K562 (cell line): ENCODE data around the gene CSE1L. TPM values are rescaled to one million over a fixed set of nuclear protein-coding genes. Genes with fewer than 3 reads are reported as not detected.
A peak's percentile ranks its signal among the peaks of the same experiment; 100 is the strongest.
"Not testable (repeated sequence)": the region's sequence is repeated elsewhere in the genome, so short reads cannot be mapped to it uniquely, and the experiment has no call there.

ENCODE experiments used
- ATAC-seq: fragments of 200-7000 bp; cut with Tn5 transposase; 3 replicates; pipeline ENCODE4 v1.9.1; 2020; ENCODE audit warnings: moderate library complexity
- BruUV-seq: library from RNA; stranded (reverse); fragments of 400-500 nt; replicated peaks from 2 replicates; lab custom pipeline; 2021; lab: Mats Ljungman, UMichigan
- CTCF ChIA-PET: fragments of 300-600 bp; formaldehyde crosslinking; extraction: SDS; loops from one replicate; lab custom pipeline; 2021; ENCODE audit warnings: low intra/inter-chr PET ratio; lab: Yijun Ruan, JAX
- POLR2A ChIA-PET: fragments of 300-600, 350-650 bp; sonication (Branson Sonifier 250); formaldehyde crosslinking; extraction: SDS; loops from one replicate; lab custom pipeline; 2021; ENCODE audit warnings: antibody characterized with exemption, inconsistent platforms; lab: Yijun Ruan, JAX
- DNase-seq, 4 experiments: peaks; one replicate each; pipeline versions ENCODE4 v3.0.0 to v3.0.0-alpha.2; 2011 to 2018; ENCODE audit warnings: low spot score in 3 of 4, mixed read lengths in 3 of 4; ENCODE audit errors: extremely low read depth in 1 of 4
- FAIRE-seq: peaks from 2 replicates; lab custom pipeline; 2011; peaks lifted over from hg19 to GRCh38; lab: Jason Lieb, UNC
- H2AFZ ChIP-seq: 2 replicates; pipeline ENCODE4 v1.6.0; 2011; ENCODE audit warnings: low read depth, low read length, control low read depth, inconsistent platforms
- H3K27ac ChIP-seq: fragments of 200-600 bp; 3 replicates; pipeline ENCODE4 v1.8.0; 2011; ENCODE audit warnings: low read depth, mild to moderate bottlenecking, control low read depth, inconsistent platforms, low read length, moderate library complexity, mixed read lengths; ENCODE audit errors: extremely low read depth
- H3K27me3 ChIP-seq, 2 experiments: fragments of 300-600 bp in 1 of 2; 2 replicates in 1 of 2; 3 replicates in 1 of 2; pipeline versions ENCODE4 v1.6.0 to v1.8.0; 2011; ENCODE audit warnings: inconsistent platforms in 2 of 2, low read length in 2 of 2, mild to moderate bottlenecking in 1 of 2, mixed read lengths in 1 of 2, moderate library complexity in 1 of 2; ENCODE audit not compliant: control insufficient read depth in 2 of 2, insufficient read depth in 2 of 2
- H3K36me3 ChIP-seq: fragments of 300-600 bp; 3 replicates; pipeline ENCODE4 v1.8.0; 2011; ENCODE audit warnings: mild to moderate bottlenecking, low read length, inconsistent platforms; ENCODE audit not compliant: control insufficient read depth, insufficient read depth
- H3K4me1 ChIP-seq, 2 experiments: fragments of 200-600 bp in 1 of 2; replicated peaks in 1 of 2; 2 replicates in 1 of 2; 3 replicates in 1 of 2; pipeline versions ENCODE4 v1.5.1 to v1.8.0; 2011; ENCODE audit warnings: inconsistent platforms in 2 of 2, low read length in 2 of 2, mild to moderate bottlenecking in 1 of 2, mixed read lengths in 1 of 2, moderate library complexity in 1 of 2; ENCODE audit not compliant: control insufficient read depth in 2 of 2, insufficient read depth in 2 of 2
- H3K4me2 ChIP-seq: 2 replicates; pipeline ENCODE4 v1.6.1; 2011; ENCODE audit warnings: low read length, control low read depth, inconsistent platforms, mixed read lengths; ENCODE audit not compliant: insufficient read depth
- H3K4me3 ChIP-seq: fragments of 200-600 bp; sonication (generic), shearing (Covaris generic); 2 replicates; pipeline ENCODE4 v1.5.1; 2016; ENCODE audit warnings: control low read depth, inconsistent platforms
- H3K79me2 ChIP-seq: fragments of 200-600 bp; 3 replicates; pipeline ENCODE4 v1.8.0; 2011; ENCODE audit warnings: low read length, inconsistent platforms; ENCODE audit not compliant: control insufficient read depth, insufficient read depth
- H3K9ac ChIP-seq, 2 experiments: 2 replicates each; pipeline versions ENCODE4 v1.6.0 to v1.6.1; 2011; ENCODE audit warnings: low read depth in 2 of 2, low read length in 2 of 2, control low read depth in 1 of 2, inconsistent platforms in 1 of 2, mild to moderate bottlenecking in 1 of 2, mixed read lengths in 1 of 2; ENCODE audit not compliant: insufficient read depth in 1 of 2
- H3K9me1 ChIP-seq: one replicate; pipeline ENCODE4 v1.6.0; 2011; ENCODE audit warnings: inconsistent platforms, mild to moderate bottlenecking, low read length, moderate library complexity; ENCODE audit not compliant: control insufficient read depth, insufficient read depth
- H3K9me3 ChIP-seq: replicated peaks from 2 replicates; pipeline ENCODE4 v1.5.1; 2011; ENCODE audit warnings: low read depth, low read length, inconsistent platforms; ENCODE audit not compliant: control insufficient read depth, insufficient read depth
- H4K20me1 ChIP-seq: replicated peaks from 2 replicates; pipeline ENCODE4 v1.6.1; 2011; ENCODE audit warnings: low read length, inconsistent platforms, mixed read lengths; ENCODE audit not compliant: control insufficient read depth, insufficient read depth
- LEF1 ChIP-seq: fragments of 450-650 bp; IDR thresholded peaks from 2 replicates; pipeline ENCODE4 v1.6.1; 2016; ENCODE audit warnings: mild to moderate bottlenecking
- POLR2A ChIP-seq: fragments of 450-650 bp; conservative IDR thresholded peaks from 2 replicates; pipeline ENCODE4 v1.6.1; 2016
- REST ChIP-seq, 2 experiments: fragments of 450-650 bp; formaldehyde crosslinking in 1 of 2; IDR thresholded peaks; 2 replicates each; pipeline versions ENCODE4 v1.4.0 to v1.6.1; 2014 to 2020; ENCODE audit warnings: mild to moderate bottlenecking in 2 of 2, borderline replicate concordance in 1 of 2, low read depth in 1 of 2
- WGBS: fragments of 100-300 bp; shearing (Covaris generic); methylation state at CpG from one replicate; pipeline ENCODE4 v1.1.6; 2016; ENCODE audit warnings: low coverage, mixed read lengths; ENCODE audit not compliant: insufficient coverage; ENCODE audit errors: missing lambda C conversion rate; 5-methylcytosine and 5-hydroxymethylcytosine counted together
- in situ Hi-C: fragments of 300-500 bp; cut with MboI; formaldehyde crosslinking; loops from 4 replicates; pipeline ENCODE4 v1.15.0; 2018; ENCODE audit warnings: inconsistent platforms, mixed read lengths
- intact Hi-C: fragments of 100-400 bp; cut with micrococcal nuclease; formaldehyde crosslinking; loops from 2 replicates; pipeline ENCODE4 v1.14.2; 2022
- polyA plus RNA-seq, 8 experiments: library from polyadenylated mRNA; depleted of rRNA in 4 of 8; stranded (reverse) in 5 of 8; unstranded in 3 of 8; fragments of >200 nt; fragmentation: Nextera tagmentation in 2 of 8; fragmentation: Illumina TruSeq in 1 of 8; extraction: Ambion mirVana in 2 of 8; extraction: Trizol in 1 of 8; gene quantifications; 2 replicates each; pipeline versions ENCODE4 v1.2.1 to v1.2.3, GENCODE V29; 2011 to 2014; ENCODE audit warnings: inconsistent platforms in 1 of 8, missing spikeins in 1 of 8
- total RNA-seq, 7 experiments: library from RNA; depleted of rRNA in 6 of 7; stranded (reverse); fragments of >200 nt in 6 of 7; fragmentation: Illumina TruSeq in 2 of 7; extraction: Trizol in 2 of 7; gene quantifications; 2 replicates each; pipeline versions ENCODE4 v1.2.1 to v1.2.3, GENCODE V29; 2011 to 2021; ENCODE audit warnings: low replicate concordance in 1 of 7

The CSE1L gene
- total and polyA plus RNA-seq, 9 of the 15 experiments (the other 6 are each of a cell fraction or from before 2014, with no cell fraction given): 138 to 280 (median 209) TPM

- no TSS peak for BruUV-seq
- 0 out of 2 replicates have a peak, but pooled peaks have one; percentile 11 for TF ChIP-seq POLR2A
- TF ChIP-seq LEF1: no peak
- in situ Hi-C loops: loop anchor here (5.0 kb wide), 1 partner anchor 84 kb away; the partner anchor contains the start of gene DDX27
- Histone ChIP-seq H3K4me3 (no peak overlapping the region), H2AFZ (no peak overlapping the region), H3K36me3 (peaks cover 62% of the 10 kb centered on the region), H3K9ac (no peak overlapping the region; a peak in 1 of 4 replicates), H3K4me1 (peaks cover 3 to 6% of the 10 kb centered on the region in 2 experiments; a peak in 2 of 5 replicates), H3K9me3 (no peaks in the 10 kb centered on the region), H3K27ac (no peak overlapping the region), H3K4me2 (no peak overlapping the region), H4K20me1 (no peaks in the 10 kb centered on the region; the same call in 1 of the 2 replicates), H3K27me3 (no peaks in the 10 kb centered on the region), H3K79me2 (no peaks in the 10 kb centered on the region), H3K9me1 (no peaks in the 10 kb centered on the region)
- FAIRE-seq (no peak), DNase-seq (no peak), ATAC-seq (no peak)
- ChIA-PET CTCF (interaction anchor here (1.1 to 3.0 kb wide), 2 partner anchors 83 to 190 kb away, joined by 3 to 15 read pairs; no protein-coding TSS in a partner anchor), POLR2A (interaction anchor here (0.5 to 1.1 kb wide), 3 partner anchors 53 to 397 kb away, joined by 3 read pairs; no protein-coding TSS in a partner anchor)
- intact Hi-C loops: loop anchor here (1.0 kb wide), 2 partner anchors 84 to 190 kb away; no protein-coding TSS in a partner anchor
- WGBS: 92% methylated on average over 3 of the region's 3 CpGs
These were observed 87.5 kb downstream of the CSE1L start for GRCh38 chr20:49133571-49133970.

GRCh38 chr20:49134797-49135196 is 88.7 kb downstream of the CSE1L start:
- H3K4me3 ChIP-seq; TF ChIP-seq REST (CRISPR knock-in tag; IDR thresholded peaks at IDR 0.05; ENCODE audit: low read depth): not testable (repeated sequence)
- peak; percentile 51 for TF ChIP-seq REST (IDR thresholded peaks at IDR 0.05; ENCODE audit: borderline replicate concordance)
- TF ChIP-seq, all 486 proteins: peak for 1; not testable (repeated sequence) for 485
- ATAC-seq, H3K27ac ChIP-seq, H3K9me3 ChIP-seq, H3K4me1 ChIP-seq, H3K9ac ChIP-seq, H3K27me3 ChIP-seq, BruUV-seq, H4K20me1 ChIP-seq, POLR2A ChIA-PET, H2AFZ ChIP-seq, H3K4me2 ChIP-seq, H3K79me2 ChIP-seq, DNase-seq, CTCF ChIA-PET, intact Hi-C loops, FAIRE-seq, H3K9me1 ChIP-seq: not testable (repeated sequence)
- in situ Hi-C loops: loop anchor here (5.0 kb wide), 1 partner anchor 83 kb away; the partner anchor contains the start of gene DDX27
- 87% methylated on average over 8 of the region's 8 CpGs for WGBS
- H3K36me3 ChIP-seq: peaks cover 65% of the 10 kb centered on the region; the same call in 2 of the 3 replicates
